A549 (cell line): ENCODE data around the gene TAT. TPM values are rescaled to one million over a fixed set of nuclear protein-coding genes. Genes with fewer than 3 reads are reported as not detected.

Experiments
- ATAC-seq, 2 experiments: fragments of 200-7000 bp in 1 of 2; fragments of >200 bp in 1 of 2; cut with Nextera tagmentation in 1 of 2; cut with Tn5 transposase in 1 of 2; 3 replicates each; pipeline versions ENCODE4 v1.8.0 to v1.9.1; 2018 to 2020; ENCODE audit warnings: mild to moderate bottlenecking in 1 of 2, moderate library complexity in 1 of 2
- CTCF ChIA-PET: fragments of 300-600 bp; sonication (Branson Sonifier 250); formaldehyde crosslinking; extraction: SDS; loops from one replicate; lab custom pipeline; 2021; ENCODE audit warnings: antibody characterized with exemption, inconsistent platforms; lab: Yijun Ruan, JAX
- POLR2A ChIA-PET: fragments of 350-600 bp; formaldehyde crosslinking; extraction: SDS; loops from one replicate; lab custom pipeline; 2021; ENCODE audit warnings: antibody characterized with exemption, inconsistent platforms; lab: Yijun Ruan, JAX
- DNase-seq, 2 experiments: peaks; one replicate each; pipeline versions ENCODE4 v3.0.0 to v3.0.0-alpha.2; 2011 to 2016; ENCODE audit warnings: low read depth in 1 of 2, low spot score in 1 of 2
- FAIRE-seq: peaks from 2 replicates; lab custom pipeline; 2011; peaks lifted over from hg19 to GRCh38; lab: Jason Lieb, UNC
- H3K27ac ChIP-seq, 2 experiments: fragments of >200 bp; sonication (Bioruptor Twin); formaldehyde crosslinking; 3 replicates each; pipeline ENCODE4 v1.5.1; 2016 to 2017
- H3K4me1 ChIP-seq: fragments of >200 bp; sonication (Bioruptor Twin); formaldehyde crosslinking; 3 replicates; pipeline ENCODE4 v1.6.1; 2016
- H3K4me2 ChIP-seq: fragments of >200 bp; sonication (Bioruptor Twin); formaldehyde crosslinking; 3 replicates; pipeline ENCODE4 v1.6.1; 2016
- H3K4me3 ChIP-seq: fragments of >200 bp; sonication (Bioruptor Twin); formaldehyde crosslinking; 3 replicates; pipeline ENCODE4 v1.5.1; 2016
- H3K9me3 ChIP-seq: fragments of >200 bp; sonication (Bioruptor Twin); formaldehyde crosslinking; 3 replicates; pipeline ENCODE4 v1.6.1; 2016
- BHLHE40 ChIP-seq: IDR thresholded peaks from 2 replicates; pipeline ENCODE4 v1.6.1; 2012; ENCODE audit warnings: low read depth, low read length, inconsistent platforms
- CBX2 ChIP-seq: fragments of 200-600 bp; sonication (generic); IDR thresholded peaks from 2 replicates; pipeline ENCODE4 v1.6.1; 2016; ENCODE audit warnings: low read depth, mild to moderate bottlenecking, borderline replicate concordance
- CBX8 ChIP-seq: fragments of 200-600 bp; sonication (generic); IDR thresholded peaks from 2 replicates; pipeline ENCODE4 v1.6.1; 2016
- CHD2 ChIP-seq: fragments of 150-350 bp; IDR thresholded peaks from 2 replicates; pipeline ENCODE4 v1.6.1; 2014; ENCODE audit warnings: low read length; ENCODE audit not compliant: partially characterized antibody
- CTCF ChIP-seq: fragments of >200 bp; sonication (Bioruptor Twin); formaldehyde crosslinking; IDR thresholded peaks from 3 replicates; pipeline ENCODE4 v1.5.1; 2016
- EHMT2 ChIP-seq: fragments of 200-600 bp; sonication (generic); IDR thresholded peaks from 2 replicates; pipeline ENCODE4 v1.6.1; 2016; ENCODE audit warnings: antibody characterized with exemption, low read depth, mild to moderate bottlenecking, moderate library complexity
- FOSB ChIP-seq: fragments of 250-450 bp; sonication (Bioruptor Pico); IDR thresholded peaks from 2 replicates; pipeline ENCODE4 v1.5.0; 2020; ENCODE audit warnings: mild to moderate bottlenecking, moderate library complexity
- FOSL2 ChIP-seq, 2 experiments: fragments of 450-650 bp in 1 of 2; fragments of >200 bp in 1 of 2; sonication (Bioruptor Twin) in 1 of 2; formaldehyde crosslinking; IDR thresholded peaks; 2 replicates each; pipeline versions ENCODE4 v1.5.0 to v1.6.1; 2016 to 2020; ENCODE audit warnings: mild to moderate bottlenecking in 1 of 2, moderate library complexity in 1 of 2
- GATA3 ChIP-seq: IDR thresholded peaks from 2 replicates; pipeline ENCODE4 v1.6.1; 2012; ENCODE audit warnings: borderline replicate concordance
- HDAC2 ChIP-seq: fragments of 200-600 bp; sonication (generic); IDR thresholded peaks from 2 replicates; pipeline ENCODE4 v1.6.1; 2016
- HEYL ChIP-seq: fragments of 250-450 bp; sonication (Bioruptor Pico); IDR thresholded peaks from 2 replicates; pipeline ENCODE4 v1.8.0; 2021; ENCODE audit warnings: mild to moderate bottlenecking, moderate library complexity
- KDM5A ChIP-seq: fragments of 200-600 bp; sonication (generic); IDR thresholded peaks from 2 replicates; pipeline ENCODE4 v1.6.1; 2016; ENCODE audit warnings: antibody characterized with exemption, mild to moderate bottlenecking
- POLR2A ChIP-seq: IDR thresholded peaks from 2 replicates; pipeline ENCODE4 v1.6.1; 2012; ENCODE audit warnings: mild to moderate bottlenecking, low read length
- POLR2AphosphoS2 ChIP-seq: conservative IDR thresholded peaks from 2 replicates; pipeline ENCODE4 v1.6.1; 2012; ENCODE audit warnings: low read length, improper control_type of control experiment, inconsistent platforms
- RAD21 ChIP-seq, 2 experiments: fragments of >200 bp in 1 of 2; sonication (Bioruptor Twin) in 1 of 2; formaldehyde crosslinking in 1 of 2; IDR thresholded peaks in 1 of 2; conservative IDR thresholded peaks in 1 of 2; 2 replicates in 1 of 2; 3 replicates in 1 of 2; pipeline ENCODE4 v1.6.1; 2012 to 2018; ENCODE audit warnings: inconsistent platforms in 1 of 2
- SMC3 ChIP-seq: fragments of >200 bp; sonication (Bioruptor Twin); formaldehyde crosslinking; IDR thresholded peaks from 3 replicates; pipeline ENCODE4 v1.6.1; 2018; ENCODE audit warnings: inconsistent platforms
- ZFP36 ChIP-seq: fragments of 450-650 bp; IDR thresholded peaks from 2 replicates; pipeline ENCODE4 v1.6.1; 2014; ENCODE audit warnings: borderline replicate concordance; ENCODE audit not compliant: partially characterized antibody
- WGBS: methylation state at CpG from one replicate; pipeline ENCODE4 v1.1.6; 2017; ENCODE audit errors: missing lambda C conversion rate; 5-methylcytosine and 5-hydroxymethylcytosine counted together
- polyA plus RNA-seq, 4 experiments: library from polyadenylated mRNA; depleted of rRNA in 3 of 4; stranded (reverse); fragments of >200 nt; fragmentation: RNase III in 1 of 4; extraction: RNeasy Plus Mini Kit Qiagen cat#74134 plus additional on column Dnase treatment in 1 of 4; gene quantifications; 2 replicates in 3 of 4; 3 replicates in 1 of 4; pipeline ENCODE4 v1.2.3, GENCODE V29; 2011 to 2017
- TF ChIP-seq, protein P1 (sequence below): fragments of 450-650 bp; IDR thresholded peaks from 2 replicates; pipeline ENCODE4 v1.6.1; 2014; ENCODE audit warnings: antibody characterized with exemption
- TF ChIP-seq, protein P2 (sequence below): fragments of 250-450 bp; sonication (Bioruptor Pico); IDR thresholded peaks from 2 replicates; pipeline ENCODE4 v1.5.0; 2021; ENCODE audit warnings: mild to moderate bottlenecking, moderate library complexity, borderline replicate concordance
- TF ChIP-seq, protein P3 (sequence below): fragments of >200 bp; sonication (Bioruptor Twin); formaldehyde crosslinking; IDR thresholded peaks from 3 replicates; pipeline ENCODE4 v1.6.1; 2016

Gene TAT
- polyA plus RNA-seq, 2 of the 4 experiments (the other 2 are of a cell fraction): 0.06 to 0.30 TPM

- FAIRE-seq (no peak), DNase-seq (peak; percentile 58 to 61), ATAC-seq (peak; percentile 64 to 94; a peak in 5 of 6 replicates)
Observed at GRCh38 chr16:71542377-71542776, 34.5 kb downstream of the TAT start.

GRCh38 chr16:71537643-71538042 is 39.2 kb downstream of the TAT start:
- WGBS: 3% methylated on average over 6 of the region's 6 CpGs
- FAIRE-seq (peak; percentile 84), ATAC-seq (peak; percentile 92 to 93), DNase-seq (peak; percentile 63 to 64)
- Histone ChIP-seq H3K4me3 (no peak overlapping the region), H3K4me2 (no peak overlapping the region), H3K4me1 (no peaks in the 10 kb centered on the region), H3K27ac (no peak overlapping the region), H3K9me3 (no peaks in the 10 kb centered on the region)
- POLR2A ChIA-PET: no interaction called here
- CTCF ChIA-PET: interaction anchor here (0.9 to 4.2 kb wide), 8 partner anchors 8 to 127 kb away, joined by 3 to 29 read pairs (median 12); partner anchors contain the start of gene CHST4
- TF ChIP-seq RAD21 (conservative IDR thresholded peaks at IDR 0.05 in 1 of 2, IDR thresholded peaks at IDR 0.05 in 1 of 2): peak; percentile 61 to 71
- peak; percentile 54; the same call in 2 of the 3 replicates for TF ChIP-seq SMC3
- no peak for TF ChIP-seq POLR2A
- TF ChIP-seq, protein P1, sequence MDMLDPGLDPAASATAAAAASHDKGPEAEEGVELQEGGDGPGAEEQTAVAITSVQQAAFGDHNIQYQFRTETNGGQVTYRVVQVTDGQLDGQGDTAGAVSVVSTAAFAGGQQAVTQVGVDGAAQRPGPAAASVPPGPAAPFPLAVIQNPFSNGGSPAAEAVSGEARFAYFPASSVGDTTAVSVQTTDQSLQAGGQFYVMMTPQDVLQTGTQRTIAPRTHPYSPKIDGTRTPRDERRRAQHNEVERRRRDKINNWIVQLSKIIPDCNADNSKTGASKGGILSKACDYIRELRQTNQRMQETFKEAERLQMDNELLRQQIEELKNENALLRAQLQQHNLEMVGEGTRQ: no peak
- TF ChIP-seq EHMT2: no peak
- no peak for TF ChIP-seq KDM5A
- TF ChIP-seq, protein P2, sequence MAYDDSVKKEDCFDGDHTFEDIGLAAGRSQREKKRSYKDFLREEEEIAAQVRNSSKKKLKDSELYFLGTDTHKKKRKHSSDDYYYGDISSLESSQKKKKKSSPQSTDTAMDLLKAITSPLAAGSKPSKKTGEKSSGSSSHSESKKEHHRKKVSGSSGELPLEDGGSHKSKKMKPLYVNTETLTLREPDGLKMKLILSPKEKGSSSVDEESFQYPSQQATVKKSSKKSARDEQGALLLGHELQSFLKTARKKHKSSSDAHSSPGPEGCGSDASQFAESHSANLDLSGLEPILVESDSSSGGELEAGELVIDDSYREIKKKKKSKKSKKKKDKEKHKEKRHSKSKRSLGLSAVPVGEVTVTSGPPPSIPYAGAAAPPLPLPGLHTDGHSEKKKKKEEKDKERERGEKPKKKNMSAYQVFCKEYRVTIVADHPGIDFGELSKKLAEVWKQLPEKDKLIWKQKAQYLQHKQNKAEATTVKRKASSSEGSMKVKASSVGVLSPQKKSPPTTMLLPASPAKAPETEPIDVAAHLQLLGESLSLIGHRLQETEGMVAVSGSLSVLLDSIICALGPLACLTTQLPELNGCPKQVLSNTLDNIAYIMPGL (CRISPR knock-in tag): no peak
- TF ChIP-seq CHD2: no peak
- TF ChIP-seq CTCF: peak; percentile 63

More at GRCh38 chr16:71542377-71542776, 34.5 kb downstream of the TAT start:
- Histone ChIP-seq H3K27ac (no peak overlapping the region), H3K4me1 (no peaks in the 10 kb centered on the region), H3K4me3 (no peak overlapping the region), H3K9me3 (no peaks in the 10 kb centered on the region), H3K4me2 (no peak overlapping the region)
- 15% methylated on average over 11 of the region's 11 CpGs for WGBS
- POLR2A ChIA-PET: no interaction called here
- TF ChIP-seq CTCF (peak; percentile 47), ZFP36 (no peak), RAD21 (conservative IDR thresholded peaks at IDR 0.05 in 1 of 2, IDR thresholded peaks at IDR 0.05 in 1 of 2) (peak in 1 of 2 experiments; percentile 45; a peak in 2 of 5 replicates), FOSB (CRISPR knock-in tag) (no peak), BHLHE40 (no peak), CBX2 (no peak), FOSL2 (IDR thresholded peaks at IDR 0.05) (no peak), FOSL2 (CRISPR knock-in tag; IDR thresholded peaks at IDR 0.05) (no peak), GATA3 (no peak), CBX8 (no peak), HEYL (CRISPR knock-in tag) (no peak), HDAC2 (no peak), POLR2AphosphoS2 (no peak)
- TF ChIP-seq, protein P2 (CRISPR knock-in tag): no peak
- TF ChIP-seq, protein P3, sequence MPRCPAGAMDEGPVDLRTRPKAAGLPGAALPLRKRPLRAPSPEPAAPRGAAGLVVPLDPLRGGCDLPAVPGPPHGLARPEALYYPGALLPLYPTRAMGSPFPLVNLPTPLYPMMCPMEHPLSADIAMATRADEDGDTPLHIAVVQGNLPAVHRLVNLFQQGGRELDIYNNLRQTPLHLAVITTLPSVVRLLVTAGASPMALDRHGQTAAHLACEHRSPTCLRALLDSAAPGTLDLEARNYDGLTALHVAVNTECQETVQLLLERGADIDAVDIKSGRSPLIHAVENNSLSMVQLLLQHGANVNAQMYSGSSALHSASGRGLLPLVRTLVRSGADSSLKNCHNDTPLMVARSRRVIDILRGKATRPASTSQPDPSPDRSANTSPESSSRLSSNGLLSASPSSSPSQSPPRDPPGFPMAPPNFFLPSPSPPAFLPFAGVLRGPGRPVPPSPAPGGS: no peak
- CTCF ChIA-PET: interaction anchor here (0.6 to 2.0 kb wide), 2 partner anchors 10 to 491 kb away, joined by 4 to 7 read pairs; no protein-coding TSS in a partner anchor
